ENCODE results near the gene TLCD3A.

Gene TLCD3A

DNA sequence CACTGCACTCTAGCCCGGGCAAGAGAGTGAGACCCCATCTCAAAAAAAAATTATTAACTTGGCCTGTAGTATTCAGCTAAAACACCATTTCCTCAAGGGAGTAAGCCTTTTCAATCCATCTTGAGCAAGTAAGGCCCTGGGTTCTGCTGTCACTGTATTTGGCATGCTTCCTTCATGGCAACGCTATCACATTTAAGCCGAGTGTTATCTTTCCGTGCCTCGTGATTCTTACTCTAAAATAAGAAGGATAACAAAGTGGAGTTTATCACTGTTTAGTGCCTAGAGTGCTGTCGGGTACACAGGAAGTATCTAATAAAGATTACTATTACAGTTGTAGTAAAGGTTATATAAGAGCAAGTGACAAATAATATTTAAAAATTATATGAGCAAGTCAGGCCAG, 26.5 kb upstream of the TLCD3A start:
- no peak for DNase-seq (ENCODE audit: low read depth in 1 of 2, low spot score in 1 of 2)

DNA sequence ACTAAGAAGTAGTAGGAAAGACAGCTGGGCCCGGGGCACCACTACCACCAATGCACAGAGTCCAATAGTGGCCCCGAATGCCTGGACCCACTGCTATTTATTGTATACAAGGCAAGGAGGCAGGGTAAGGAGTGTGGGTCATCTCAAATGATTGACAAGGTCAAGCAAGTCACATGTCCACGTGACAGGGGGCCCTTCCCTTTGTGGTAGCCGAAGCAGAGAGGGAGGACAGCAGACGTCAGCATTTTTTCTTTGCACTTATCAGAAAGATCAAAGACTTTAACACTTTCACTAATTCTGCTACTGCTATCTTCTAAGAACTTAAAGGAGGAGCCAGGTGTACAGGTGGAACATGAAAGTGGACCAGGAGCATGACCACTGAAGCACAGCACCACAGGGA, 24.3 kb upstream of the TLCD3A start:
- no peak for DNase-seq (ENCODE audit: low read depth in 1 of 2, low spot score in 1 of 2)

DNA sequence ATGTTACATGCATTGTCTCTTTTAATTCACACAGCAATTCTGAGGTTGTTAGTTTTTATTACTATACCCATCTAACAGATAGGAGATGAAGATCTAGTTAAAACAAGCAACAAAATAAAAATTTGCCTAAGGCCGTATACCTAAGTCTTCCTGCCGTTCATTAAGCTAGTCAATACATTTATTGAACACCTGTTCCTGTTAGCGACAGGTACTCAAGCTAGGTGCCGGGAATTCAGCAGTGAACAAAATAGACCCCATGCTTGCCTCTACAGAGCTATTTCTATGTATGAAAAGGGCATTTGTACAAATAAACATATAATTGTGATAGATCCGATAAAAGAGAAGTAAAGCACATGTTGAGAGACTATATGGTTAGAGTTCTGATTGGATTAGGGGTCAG, 14.3 kb upstream of the TLCD3A start:
- DNase-seq (ENCODE audit: low read depth in 1 of 2, low spot score in 1 of 2) = no peak

DNA sequence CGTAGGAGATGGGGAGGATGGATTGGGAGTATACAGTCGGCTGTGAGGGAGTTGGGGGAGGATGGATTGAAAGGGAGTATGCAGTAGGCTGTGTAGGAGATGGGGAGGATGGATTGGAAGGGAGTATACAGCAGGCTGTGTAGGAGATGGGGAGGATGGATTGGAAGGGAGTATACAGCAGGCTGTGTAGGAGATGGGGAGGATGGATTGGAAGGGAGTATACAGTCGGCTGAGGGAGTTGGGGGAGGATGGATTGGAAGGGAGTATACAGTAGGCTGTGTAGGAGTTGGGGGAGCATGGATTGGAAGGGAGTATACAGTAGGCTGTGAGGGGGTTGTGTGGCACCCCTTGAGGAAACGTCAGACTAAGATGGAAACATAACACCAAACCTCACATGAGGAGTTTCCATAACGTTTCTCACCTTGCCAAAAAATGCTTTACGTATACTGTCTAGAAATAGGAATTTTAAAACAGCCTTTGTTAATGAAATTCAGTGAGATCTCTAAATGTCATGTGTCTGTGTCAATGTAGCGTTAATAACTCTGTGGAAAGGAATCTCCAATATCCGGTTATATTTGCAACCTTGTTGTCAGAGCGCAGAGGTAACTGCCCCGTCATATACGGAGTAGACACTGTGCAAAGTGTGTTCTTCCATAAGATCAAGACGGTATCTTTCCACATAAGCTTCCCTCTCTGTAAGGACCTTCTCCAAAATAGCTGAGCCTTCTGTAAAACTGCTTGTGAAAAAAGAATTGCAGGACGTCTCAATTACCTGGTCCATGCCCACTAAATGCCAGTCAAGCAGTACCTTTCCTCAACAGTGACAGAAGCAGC, 11.5 kb upstream of the TLCD3A start:
- DNase-seq (ENCODE audit: low read depth in 1 of 2, low spot score in 1 of 2) = no peak

DNA sequence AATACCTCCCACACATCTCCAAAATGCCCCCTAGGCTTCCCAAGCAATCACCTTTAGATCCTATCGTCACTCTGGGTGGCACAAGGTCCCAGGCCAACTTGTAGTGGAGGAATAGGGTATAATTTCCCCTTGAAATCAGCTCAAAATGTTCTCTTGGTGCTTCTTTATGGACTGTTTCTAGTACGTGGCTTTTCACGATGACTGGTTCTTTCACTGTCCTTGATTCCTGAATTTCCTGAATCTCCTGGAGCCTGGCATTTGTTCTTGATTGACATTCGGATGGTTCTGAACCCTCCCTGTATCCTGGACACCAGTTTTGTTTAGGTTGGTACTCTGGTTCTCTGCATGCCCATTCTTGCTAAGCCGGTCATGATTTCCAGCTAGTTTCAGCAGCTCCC, 10.9 kb upstream of the TLCD3A start:
- no peak for DNase-seq (ENCODE audit: low read depth in 1 of 2, low spot score in 1 of 2)

DNA sequence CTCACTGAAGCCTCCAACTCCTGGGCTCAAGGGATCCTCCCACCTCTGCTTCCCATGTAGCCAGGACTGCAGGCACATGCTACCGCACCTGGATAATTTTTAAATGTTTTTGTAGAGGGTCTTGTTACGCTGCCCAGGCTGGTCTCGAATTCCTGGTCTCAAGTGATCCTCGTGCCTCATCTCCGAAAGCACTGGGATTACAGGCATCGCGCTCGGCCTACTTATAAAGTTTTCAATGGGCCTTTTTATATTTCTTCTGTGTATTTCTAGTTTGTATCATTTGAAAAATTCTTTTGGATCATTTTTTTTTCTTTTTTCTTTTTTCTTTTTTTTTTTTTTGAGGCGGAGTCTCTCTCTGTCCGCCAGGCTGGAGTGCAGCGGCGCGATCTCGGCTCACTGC, 7.3 kb upstream of the TLCD3A start:
- no peak for DNase-seq (ENCODE audit: low read depth in 1 of 2, low spot score in 1 of 2)

DNA sequence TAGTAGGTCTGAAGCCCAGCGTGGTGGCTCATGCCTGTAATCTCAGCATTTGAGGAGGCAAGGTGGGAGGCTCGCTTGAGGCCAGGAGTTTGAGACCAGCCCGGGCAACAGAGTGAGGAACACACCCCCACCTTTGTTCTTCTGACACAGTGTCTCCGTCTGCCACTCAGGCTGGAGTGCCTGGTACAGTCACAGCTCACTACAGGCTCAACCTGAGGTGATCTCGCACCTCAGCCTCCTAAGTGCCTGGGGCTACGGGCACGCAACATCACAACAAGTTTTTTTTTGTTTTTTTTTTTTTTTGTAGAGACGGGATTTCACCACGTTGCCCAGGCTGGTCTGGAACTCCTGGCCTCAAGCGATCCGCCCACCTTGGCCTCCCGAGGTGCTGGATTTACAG, 6.7 kb upstream of the TLCD3A start:
- DNase-seq (ENCODE audit: low read depth in 1 of 2, low spot score in 1 of 2) = no peak

DNA sequence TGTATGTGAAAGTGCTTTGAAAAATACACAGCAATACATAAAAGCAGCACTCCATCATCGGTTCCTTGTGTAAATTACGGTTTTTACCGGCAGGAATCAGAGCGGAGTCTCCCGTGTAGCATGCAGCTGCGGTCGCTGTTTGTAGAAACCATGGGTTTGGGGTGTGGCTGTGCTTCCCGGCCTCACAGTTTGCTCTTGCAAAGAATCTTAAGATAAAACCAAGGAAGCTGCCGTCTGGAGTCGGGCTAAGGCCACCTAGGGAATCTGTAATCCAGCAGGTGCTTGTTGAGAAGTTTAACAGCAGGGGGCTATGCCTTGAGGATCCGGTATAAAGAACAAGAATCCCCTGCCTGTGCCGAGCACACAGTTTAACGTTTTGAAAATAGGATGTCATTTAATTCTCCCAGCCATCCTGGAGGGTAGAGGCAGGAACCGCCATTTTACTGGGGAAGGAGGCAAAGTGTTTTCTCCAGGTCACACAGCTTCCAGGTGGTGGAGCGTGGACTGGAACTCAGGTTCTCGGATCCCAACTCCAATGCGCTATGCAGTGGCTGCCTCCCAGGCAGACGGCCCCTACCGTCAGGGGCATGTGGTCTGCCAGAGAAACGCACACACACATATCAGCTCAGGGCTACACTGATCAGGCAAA, 6.0 kb upstream of the TLCD3A start:
- DNase-seq (ENCODE audit: low read depth in 1 of 2, low spot score in 1 of 2) = no peak

DNA sequence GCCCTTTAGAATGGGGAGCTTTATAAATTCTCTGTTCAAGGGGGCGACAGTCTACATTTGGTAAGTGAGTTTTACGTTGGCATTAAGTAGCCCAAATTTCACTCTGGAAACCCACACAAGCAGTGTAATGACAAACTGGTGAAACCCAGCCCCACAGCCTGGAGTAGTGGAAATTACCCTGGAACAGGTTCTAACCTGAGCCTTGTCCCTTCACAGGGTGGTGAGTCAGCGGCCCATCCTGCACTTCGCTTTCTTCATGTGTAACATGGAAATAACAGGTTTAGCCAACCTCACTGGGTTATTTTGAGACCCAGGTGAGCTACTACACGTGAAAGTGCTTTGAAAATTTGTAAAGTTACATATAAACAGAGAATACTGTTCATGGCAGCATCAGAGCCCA, 3.5 kb upstream of the TLCD3A start:
- no peak for DNase-seq (ENCODE audit: low read depth in 1 of 2, low spot score in 1 of 2)

DNA sequence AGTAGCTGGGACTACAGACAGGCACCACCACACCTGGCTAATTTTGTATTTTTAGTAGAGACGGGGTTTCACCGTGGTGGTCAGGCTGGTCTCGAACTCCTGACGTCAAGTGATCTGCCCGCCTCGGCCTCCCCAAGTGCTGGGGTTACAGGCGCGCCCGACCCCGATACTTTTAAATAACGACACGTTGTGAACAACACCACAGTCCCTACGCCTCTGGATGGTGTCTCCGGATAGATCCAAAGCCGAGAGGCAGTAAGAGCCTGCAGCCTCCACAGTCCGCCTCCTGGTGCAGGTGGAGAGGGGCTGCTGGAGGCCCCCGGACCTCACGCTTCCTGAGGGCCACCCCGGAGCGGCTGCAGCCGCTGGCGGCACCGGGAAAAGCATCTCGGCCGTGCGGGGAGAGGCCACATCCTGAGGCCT, 741 bp upstream of the TLCD3A start:
- DNase-seq (ENCODE audit: low read depth in 1 of 2, low spot score in 1 of 2) = no peak

DNA sequence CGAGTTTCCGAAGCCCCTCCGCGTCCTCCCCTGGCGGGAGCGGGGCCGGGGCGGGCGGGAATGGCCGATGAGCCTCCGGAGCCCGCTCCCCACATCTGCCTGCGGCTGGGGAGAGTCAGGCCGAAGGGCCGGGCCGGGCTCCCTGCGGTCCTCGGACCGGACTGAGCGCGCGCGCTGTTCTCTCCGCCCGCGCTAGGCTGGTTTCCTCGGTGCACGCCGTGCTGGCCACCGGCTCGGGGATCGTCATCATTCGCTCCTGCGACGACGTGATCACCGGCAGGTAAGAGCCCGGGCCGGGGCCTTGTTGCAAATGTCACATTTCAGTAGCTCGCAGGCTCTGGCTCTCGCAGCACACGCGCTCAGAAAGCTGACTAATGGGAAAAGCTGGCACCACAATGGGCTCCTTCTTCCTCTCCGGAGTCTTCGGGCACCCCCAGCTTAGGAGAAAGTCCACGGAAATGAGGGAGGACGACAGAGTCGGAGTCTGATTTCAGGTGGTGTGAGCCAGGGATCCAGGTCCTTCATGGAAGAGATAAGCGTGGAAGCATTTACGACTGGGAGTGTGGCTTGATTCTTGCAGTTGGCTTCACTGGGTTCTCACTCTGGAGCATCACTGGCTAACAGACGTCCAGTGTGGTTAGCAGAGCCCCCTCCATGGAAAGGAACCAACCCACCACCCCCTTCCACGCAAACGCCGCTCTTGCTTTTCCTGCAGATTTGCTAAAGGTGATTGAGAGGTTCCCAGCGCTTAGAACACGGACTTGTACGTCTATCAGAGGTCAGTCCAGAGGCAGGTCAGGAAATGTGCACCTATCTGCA, 715 bp downstream of the TLCD3A start:
- no peak for DNase-seq (ENCODE audit: low read depth in 1 of 2, low spot score in 1 of 2)

DNA sequence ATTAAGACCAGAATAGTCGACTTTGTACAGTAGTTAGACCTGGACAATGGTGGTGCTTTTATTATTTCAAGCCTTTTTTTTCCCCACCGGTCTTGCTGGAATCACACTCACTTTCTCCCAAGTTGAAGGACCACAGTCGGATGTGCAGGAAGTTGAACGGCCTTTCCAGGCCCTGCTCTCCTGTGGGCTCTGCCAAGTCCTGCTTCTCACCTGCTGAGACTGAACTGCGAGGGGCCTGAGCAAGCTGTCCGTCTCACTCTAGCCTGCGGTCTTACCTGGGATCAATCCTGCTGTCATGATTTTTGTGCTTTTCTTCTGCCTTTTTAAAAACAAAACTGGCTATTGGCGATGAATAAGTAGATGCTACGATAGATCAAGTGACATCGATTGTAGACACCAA, 1.3 kb downstream of the TLCD3A start:
- no peak for DNase-seq (ENCODE audit: low read depth in 1 of 2, low spot score in 1 of 2)

DNA sequence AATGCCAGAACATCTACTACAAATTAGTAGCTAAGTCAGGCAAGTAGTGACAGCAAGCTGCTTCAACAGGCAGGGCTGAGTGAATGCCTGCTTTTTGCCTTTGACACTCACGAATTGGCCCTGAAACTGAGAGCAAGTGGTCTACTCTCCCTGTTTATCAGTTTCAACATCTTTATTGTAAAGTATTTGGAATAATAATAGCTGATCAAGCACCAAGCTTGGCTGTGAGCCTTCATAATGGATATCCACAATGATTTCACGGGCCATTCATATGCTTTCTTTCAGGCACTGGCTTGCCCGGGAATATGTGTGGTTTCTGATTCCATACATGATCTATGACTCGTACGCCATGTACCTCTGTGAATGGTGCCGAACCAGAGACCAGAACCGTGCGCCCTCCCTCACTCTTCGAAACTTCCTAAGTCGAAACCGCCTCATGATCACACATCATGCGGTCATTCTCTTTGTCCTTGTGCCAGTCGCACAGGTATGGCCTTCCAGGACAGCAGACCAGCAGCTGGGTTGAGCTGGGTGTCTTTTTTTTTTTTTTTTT, 5.2 kb downstream of the TLCD3A start:
- DNase-seq (ENCODE audit: low read depth in 1 of 2, low spot score in 1 of 2) = no peak

DNA sequence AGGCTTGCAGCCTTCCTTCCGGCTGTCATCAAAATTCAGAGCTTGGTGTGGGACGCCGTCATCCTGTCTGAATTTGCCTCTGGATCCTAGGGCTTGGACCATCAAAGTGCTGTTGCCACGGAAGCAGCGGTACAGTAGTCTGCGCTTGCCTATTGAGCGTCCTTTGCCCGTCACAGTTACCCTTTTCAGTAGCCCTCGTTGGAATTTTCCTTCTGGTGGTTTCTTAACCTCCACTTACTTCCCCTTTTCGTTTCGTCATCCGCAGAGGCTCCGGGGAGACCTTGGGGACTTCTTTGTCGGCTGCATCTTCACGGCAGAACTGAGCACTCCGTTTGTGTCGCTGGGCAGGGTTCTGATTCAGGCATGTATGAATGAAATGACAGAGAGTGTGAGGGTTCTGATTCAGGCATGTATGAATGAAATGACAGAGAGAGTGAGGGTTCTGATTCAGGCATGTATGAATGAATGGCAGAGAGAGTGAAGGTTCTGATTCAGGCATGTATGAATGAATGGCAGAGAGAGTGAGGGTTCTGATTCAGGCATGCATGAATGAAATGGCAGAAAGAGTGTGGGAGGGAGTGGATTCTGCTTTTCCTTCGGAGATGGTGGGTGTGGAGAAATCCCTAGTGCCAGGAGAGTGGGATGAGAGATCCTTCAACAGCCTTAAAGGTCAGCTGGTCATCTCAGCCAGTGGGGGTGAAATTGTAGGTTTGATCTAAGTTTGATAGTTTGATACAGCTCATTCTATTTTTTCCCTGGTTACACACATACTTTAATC, 8.0 kb downstream of the TLCD3A start:
- DNase-seq (ENCODE audit: low read depth in 1 of 2, low spot score in 1 of 2) = no peak

DNA sequence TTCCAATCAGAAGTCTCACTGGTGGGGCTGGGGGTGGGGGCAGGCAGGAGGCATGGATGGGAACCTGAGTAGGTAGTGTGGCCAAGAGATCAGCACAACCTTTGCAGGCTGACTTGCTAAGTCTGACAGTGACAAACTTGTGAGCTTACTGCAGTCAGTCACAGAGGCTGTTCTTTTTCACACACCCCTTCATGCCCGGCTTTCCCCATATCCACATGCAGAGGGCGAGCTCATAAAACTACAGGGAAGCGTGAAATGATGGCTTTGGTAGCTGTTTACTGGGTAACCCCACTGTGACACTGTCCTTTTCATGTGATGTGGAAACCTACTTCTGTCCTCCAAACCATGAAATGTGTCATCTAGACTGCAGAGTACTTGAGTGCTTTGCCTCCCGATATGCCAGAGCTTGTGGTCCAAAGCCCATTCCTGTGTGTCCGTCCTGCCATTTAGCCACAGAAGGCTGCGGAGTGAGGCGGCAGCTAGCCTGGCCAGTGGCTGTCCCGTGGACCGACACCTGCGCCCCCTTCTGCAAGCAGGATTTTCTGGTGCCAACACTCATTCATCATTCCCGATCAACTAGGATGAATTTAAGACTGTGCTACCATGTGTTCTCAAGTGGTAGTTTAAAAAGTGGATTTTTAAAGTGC, 9.9 kb downstream of the TLCD3A start:
- no peak for DNase-seq (ENCODE audit: low read depth in 1 of 2, low spot score in 1 of 2)

DNA sequence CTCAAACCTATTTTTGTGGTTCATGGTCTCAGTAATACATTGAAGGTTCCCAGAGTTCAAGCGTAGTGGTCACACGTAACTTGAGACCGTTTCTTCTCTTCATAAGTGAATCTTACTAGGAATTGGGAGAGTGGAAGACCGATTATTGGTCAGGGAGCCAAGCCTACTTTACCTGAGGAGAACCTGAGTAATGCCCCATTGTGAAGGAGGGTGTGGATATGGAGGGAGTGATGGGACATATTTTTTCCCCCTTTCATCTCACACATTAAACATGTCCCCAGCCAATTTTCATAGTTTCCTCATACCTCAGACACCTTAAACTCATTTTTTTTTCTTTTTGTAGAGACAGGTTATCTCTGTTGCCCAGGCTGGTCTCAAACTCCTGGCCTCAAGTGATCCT, 10.7 kb downstream of the TLCD3A start:
- no peak for DNase-seq (ENCODE audit: low read depth in 1 of 2, low spot score in 1 of 2)

DNA sequence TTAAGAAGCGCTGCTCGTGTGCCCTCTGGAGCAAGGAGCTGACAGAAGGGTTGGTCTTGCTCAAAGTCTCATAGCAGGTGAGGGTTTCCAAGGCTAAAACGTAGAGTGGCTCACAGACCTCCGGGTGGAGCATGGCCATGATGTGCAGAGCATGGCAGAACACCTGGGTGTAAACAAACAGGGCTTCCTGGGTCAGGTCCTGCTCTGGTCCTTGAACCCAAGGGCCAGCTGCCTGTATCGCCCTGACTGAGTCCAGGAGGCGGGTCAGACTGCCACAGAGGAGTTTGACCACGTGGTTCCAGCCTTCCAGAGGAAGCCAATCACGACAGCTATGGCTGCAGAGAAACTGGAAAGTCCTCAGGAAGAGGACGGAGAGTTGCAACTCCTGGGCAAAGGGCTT, 12.5 kb downstream of the TLCD3A start:
- DNase-seq (ENCODE audit: low read depth in 1 of 2, low spot score in 1 of 2) = no peak

DNA sequence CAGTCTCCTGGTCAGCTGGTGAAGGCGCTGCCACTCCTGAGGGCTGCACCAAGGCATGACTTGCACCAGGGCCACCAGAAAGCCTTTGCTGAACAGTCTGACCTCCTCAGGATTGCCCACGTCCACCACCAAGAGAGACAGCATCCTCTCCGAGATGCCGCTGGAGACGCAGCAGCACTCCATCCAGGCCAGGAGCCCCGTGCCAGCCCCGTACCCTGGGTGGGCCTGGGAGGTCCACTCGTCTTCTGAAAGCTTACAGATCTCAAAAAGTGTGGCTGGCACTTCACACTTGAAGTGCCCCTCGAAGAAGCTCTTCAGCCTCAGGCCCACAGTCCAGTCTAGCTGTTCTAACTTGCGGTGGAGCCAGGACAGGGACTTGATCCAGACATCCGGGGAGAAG, 13.0 kb downstream of the TLCD3A start:
- no peak for DNase-seq (ENCODE audit: low read depth in 1 of 2, low spot score in 1 of 2)

DNA sequence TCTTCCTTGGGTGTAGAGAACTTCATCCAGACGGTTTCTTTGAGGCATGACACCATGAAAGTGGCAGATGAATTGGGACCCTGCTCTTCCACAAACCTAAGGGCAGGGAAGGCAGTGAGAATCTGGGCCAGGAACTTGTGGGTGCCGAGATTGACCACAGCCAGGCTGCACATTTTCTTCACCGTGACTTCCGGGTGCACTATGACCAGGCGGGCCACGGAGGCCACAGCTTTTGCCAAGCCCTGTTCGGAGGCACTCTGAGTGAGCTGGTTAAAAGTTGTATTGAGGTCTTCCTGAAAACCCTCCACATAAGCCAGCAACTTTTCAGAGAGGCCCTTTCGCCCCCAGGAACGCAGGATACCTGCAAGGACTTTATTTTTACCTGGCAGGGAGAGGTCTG, 13.8 kb downstream of the TLCD3A start:
- DNase-seq (ENCODE audit: low read depth in 1 of 2, low spot score in 1 of 2) = no peak

DNA sequence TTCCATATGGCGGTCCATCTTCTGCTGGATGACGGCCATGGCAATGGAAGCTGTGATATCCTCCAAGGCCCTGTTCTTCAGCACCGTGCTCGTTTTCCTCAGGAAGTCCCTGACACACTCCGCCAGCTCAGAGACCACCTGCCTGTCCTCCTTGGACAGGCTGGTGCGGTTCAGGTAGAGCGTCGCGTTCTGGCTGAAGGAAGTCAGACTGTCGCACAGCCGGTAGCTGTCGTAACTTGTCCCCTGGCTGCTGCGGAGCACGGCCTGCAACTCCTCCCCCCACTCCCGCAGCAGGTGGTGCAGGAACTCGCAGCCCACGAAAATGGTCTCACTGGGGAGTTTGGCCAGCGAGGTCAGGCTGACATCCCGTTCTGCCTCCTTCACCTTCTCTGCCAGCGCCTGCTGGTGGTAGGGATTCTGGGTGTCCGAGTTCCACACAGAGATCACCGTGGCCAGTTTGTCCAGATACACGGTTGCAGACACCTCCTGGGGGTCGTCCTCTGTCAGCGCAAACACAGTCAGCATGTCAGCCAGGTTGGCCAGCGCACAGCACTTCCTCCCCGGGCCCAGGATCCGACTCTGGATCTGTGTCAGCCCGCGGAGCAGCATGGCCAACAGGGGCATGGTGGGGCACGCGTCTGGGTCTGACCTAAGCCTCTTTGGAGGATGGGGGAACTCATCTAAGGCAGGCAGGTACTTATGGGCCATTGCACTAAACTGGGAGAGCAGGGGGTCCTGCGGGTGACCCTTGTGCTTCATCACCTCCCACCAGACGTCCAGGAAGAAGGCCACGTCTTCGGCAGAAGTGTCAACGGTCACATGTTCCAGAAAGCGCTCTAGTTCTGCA, 14.6 kb downstream of the TLCD3A start:
- no peak for DNase-seq (ENCODE audit: low read depth in 1 of 2, low spot score in 1 of 2)

Measured in activated T-helper 1 cell treated with anti-CD3 and anti-CD28 coated beads, Interleukin-2, amount 50 U/mL, for 16 hours (primary cell).